Ovary (tissue), 3 donors: Measurements from ENCODE around the gene CPXM2.

ENCODE experiments used
- CTCF ChIP-seq, 3 donors: fragments of 450-650 bp in 2 of 3; fragments of 200-600 bp in 1 of 3; IDR thresholded peaks; one replicate each; pipeline versions ENCODE4 v1.5.1 to v1.8.0; 2016 to 2022; ENCODE audit warnings: antibody characterized with exemption in 3 of 3, mild to moderate bottlenecking in 1 of 3
- POLR2A ChIP-seq: fragments of 450-650 bp; IDR thresholded peaks from one replicate; pipeline ENCODE4 v1.6.1; 2017; ENCODE audit warnings: antibody characterized with exemption, mild to moderate bottlenecking, moderate library complexity
- donor health status: DM: no; HTN: no; CAD: no.

- TF ChIP-seq CTCF (IDR thresholded peaks at IDR 0.05), result no peak
- TF ChIP-seq POLR2A, result no peak
Measured at GRCh38 chr10:123750901-123751300, 140.7 kb downstream of the CPXM2 start.
